Measurements from ENCODE around the gene SUPT4H1.
A peak's percentile ranks its signal among the peaks of the same experiment; 100 is the strongest.

The SUPT4H1 gene

GRCh38 chr17:58329810-58330537 lies 22.0 kb downstream of the SUPT4H1 start:
- H3K36me3 ChIP-seq: no peaks in the 10 kb centered on the region
- H3K27me3 ChIP-seq: peaks cover 0 to 48% of the 10 kb centered on the region in 2 donors
- no peak overlapping the region for H3K27ac ChIP-seq
- TF ChIP-seq CTCF (IDR thresholded peaks at IDR 0.05): no peak
- H3K9me3 ChIP-seq: no peaks in the 10 kb centered on the region
- peaks cover 0 to 10% (median 6%) of the 10 kb centered on the region in 4 donors for H3K4me1 ChIP-seq
- no peak for DNase-seq
- H3K4me3 ChIP-seq: peak overlapping the region in 1 of 2 donors; percentile 42
- intact Hi-C loops (cut with DNase I; ENCODE audit: low total_unique reads): no loop called here

- DNase-seq: peak in 1 of 2 donors; percentile 53
- peaks cover 0 to 48% of the 10 kb centered on the region in 2 donors for H3K27me3 ChIP-seq
- no peaks in the 10 kb centered on the region for H3K36me3 ChIP-seq
- intact Hi-C loops (cut with DNase I; ENCODE audit: low total_unique reads): no loop called here
- no peaks in the 10 kb centered on the region for H3K9me3 ChIP-seq
- H3K4me3 ChIP-seq: no peak overlapping the region
- H3K4me1 ChIP-seq: peaks cover 0 to 15% (median 9%) of the 10 kb centered on the region in 4 donors
- TF ChIP-seq CTCF (IDR thresholded peaks at IDR 0.05): no peak
- no peak overlapping the region for H3K27ac ChIP-seq
Measured at GRCh38 chr17:58329035-58329809, 22.8 kb downstream of the SUPT4H1 start.

GRCh38 chr17:58328195-58329034 lies 23.6 kb downstream of the SUPT4H1 start, which contains the start of gene TSPOAP1:
Gene TSPOAP1 (minus strand): TSS chr17:58328795. CDS start chr17:58327920, 875 bp downstream.
- Histone ChIP-seq H3K4me3 (no peak within 1 kb of the TSS), H3K4me1 (peaks cover 0 to 23% (median 17%) of the 10 kb centered on the region in 4 donors), H3K27me3 (peaks cover 0 to 48% of the 10 kb centered on the region in 2 donors), H3K27ac (no peak within 1 kb of the TSS), H3K9me3 (no peaks in the 10 kb centered on the region), H3K36me3 (no peaks in the 10 kb centered on the region)
- no peak for TF ChIP-seq CTCF (IDR thresholded peaks at IDR 0.05)
- DNase-seq: no peak
- intact Hi-C loops (cut with DNase I; ENCODE audit: low total_unique reads): no loop called here

- H3K27me3 ChIP-seq: peaks cover 0 to 40% of the 10 kb centered on the region in 2 donors
- H3K4me3 ChIP-seq: no peak overlapping the region
- H3K36me3 ChIP-seq: no peaks in the 10 kb centered on the region
- no peak for DNase-seq
- no peak overlapping the region for H3K27ac ChIP-seq
- H3K9me3 ChIP-seq: no peaks in the 10 kb centered on the region
- no peak for TF ChIP-seq CTCF (IDR thresholded peaks at IDR 0.05)
- H3K4me1 ChIP-seq: peaks cover 0 to 28% (median 18%) of the 10 kb centered on the region in 4 donors
- intact Hi-C loops (cut with DNase I; ENCODE audit: low total_unique reads): no loop called here
Measured at GRCh38 chr17:58327363-58328194, 24.4 kb downstream of the SUPT4H1 start.

Data from tibial artery (tissue), 4 donors.